Ishikawa (cell line): ENCODE data around the gene APPL1.

ENCODE experiments used
- EP300 ChIP-seq: IDR thresholded peaks from 2 replicates; pipeline ENCODE4 v1.6.1; 2012; ENCODE audit warnings: borderline replicate concordance
- FOXM1 ChIP-seq: IDR thresholded peaks from 2 replicates; pipeline ENCODE4 v1.6.1; 2012; ENCODE audit warnings: low read depth, borderline replicate concordance
- NFIC ChIP-seq: IDR thresholded peaks from 2 replicates; pipeline ENCODE4 v1.6.1; 2012
- TCF12 ChIP-seq: IDR thresholded peaks from 2 replicates; pipeline ENCODE4 v1.6.1; 2012; ENCODE audit warnings: low read depth
- YY1 ChIP-seq: IDR thresholded peaks from 2 replicates; pipeline ENCODE4 v1.6.1; 2012; ENCODE audit warnings: low read depth

- TF ChIP-seq YY1 = no peak
- no peak for TF ChIP-seq FOXM1
- no peak for TF ChIP-seq NFIC
- TF ChIP-seq TCF12 = no peak
- no peak for TF ChIP-seq EP300
These were observed 7.4 kb downstream of the APPL1 start for GRCh38 chr3:57234613-57235575.
